ENCODE measurements around the gene ZNF660. TPM values are rescaled to one million over a fixed set of nuclear protein-coding genes. Genes with fewer than 3 reads are reported as not detected.

Gene ZNF660
- total and polyA plus RNA-seq, 9 of the 15 experiments (the other 6 are each of a cell fraction or from before 2014, with no cell fraction given), result 0.06 to 0.65 (median 0.17) TPM

DNA sequence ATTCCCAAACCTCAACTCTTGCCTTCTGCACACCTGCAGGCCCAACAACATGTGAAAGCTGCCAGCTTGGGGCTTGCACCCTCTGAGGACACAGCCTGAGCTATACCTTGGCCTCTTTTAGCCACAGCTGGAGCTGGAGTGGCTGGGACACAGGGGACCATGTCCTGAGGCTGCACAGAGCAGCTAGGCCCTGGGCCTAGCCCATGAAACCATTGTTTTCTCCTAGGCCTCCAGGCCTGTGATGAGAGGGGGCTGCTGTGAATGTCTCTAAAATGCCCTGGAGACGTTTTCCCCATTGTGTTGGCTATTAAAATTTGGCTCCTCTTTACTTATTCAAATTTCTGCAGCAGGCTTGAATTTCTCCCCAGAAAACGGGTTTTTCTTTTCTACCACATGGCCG lies 22.6 kb upstream of the ZNF660 start:
- Histone ChIP-seq H3K9ac (ENCODE audit: insufficient read depth in 1 of 2, low read depth in 2 of 2, low read length in 2 of 2) (no peak overlapping the region), H3K4me3 (no peak overlapping the region), H3K9me3 (replicated peaks; ENCODE audit: control insufficient read depth, insufficient read depth, low read depth, low read length) (peaks cover 5% of the 10 kb centered on the region; the same call in 1 of the 2 replicates), H4K20me1 (replicated peaks; ENCODE audit: control insufficient read depth, insufficient read depth, low read length) (no peaks in the 10 kb centered on the region), H3K36me3 (ENCODE audit: control insufficient read depth, insufficient read depth, low read length) (no peaks in the 10 kb centered on the region), H3K4me2 (ENCODE audit: insufficient read depth, low read length) (no peak overlapping the region), H3K27me3 (ENCODE audit: control insufficient read depth in 2 of 2, insufficient read depth in 2 of 2, low read length in 2 of 2) (peaks cover 0 to 6% of the 10 kb centered on the region in 2 experiments; a peak in 3 of 5 replicates), H3K79me2 (ENCODE audit: control insufficient read depth, insufficient read depth, low read length) (no peaks in the 10 kb centered on the region), H3K9me1 (ENCODE audit: control insufficient read depth, insufficient read depth, low read length) (no peaks in the 10 kb centered on the region), H2AFZ (ENCODE audit: low read depth, low read length) (no peak overlapping the region), H3K4me1 (replicated peaks in 1 of 2; ENCODE audit: control insufficient read depth in 2 of 2, insufficient read depth in 2 of 2, low read length in 2 of 2) (no peaks in the 10 kb centered on the region), H3K27ac (ENCODE audit: extremely low read depth, low read depth, low read length) (no peak overlapping the region)
- ChIA-PET CTCF (ENCODE audit: low intra/inter-chr PET ratio) (no interaction called here), POLR2A (no interaction called here)
- intact Hi-C loops (cut with micrococcal nuclease) (no loop called here), in situ Hi-C loops (cut with MboI) (no loop called here)
- TF ChIP-seq ZFP36 (IDR thresholded peaks at IDR 0.05; ENCODE audit: low read depth, low read length, partially characterized antibody), result peak; percentile 68
- TF ChIP-seq, protein P1, sequence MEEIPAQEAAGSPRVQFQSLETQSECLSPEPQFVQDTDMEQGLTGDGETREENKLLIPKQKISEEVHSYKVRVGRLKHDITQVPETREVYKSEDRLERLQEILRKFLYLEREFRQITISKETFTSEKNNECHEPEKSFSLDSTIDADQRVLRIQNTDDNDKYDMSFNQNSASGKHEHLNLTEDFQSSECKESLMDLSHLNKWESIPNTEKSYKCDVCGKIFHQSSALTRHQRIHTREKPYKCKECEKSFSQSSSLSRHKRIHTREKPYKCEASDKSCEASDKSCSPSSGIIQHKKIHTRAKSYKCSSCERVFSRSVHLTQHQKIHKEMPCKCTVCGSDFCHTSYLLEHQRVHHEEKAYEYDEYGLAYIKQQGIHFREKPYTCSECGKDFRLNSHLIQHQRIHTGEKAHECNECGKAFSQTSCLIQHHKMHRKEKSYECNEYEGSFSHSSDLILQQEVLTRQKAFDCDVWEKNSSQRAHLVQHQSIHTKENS (CRISPR knock-in tag; IDR thresholded peaks at IDR 0.05), result no peak
- no peak for ATAC-seq
- DNase-seq (ENCODE audit: extremely low read depth in 1 of 4, low spot score in 3 of 4), result no peak
- no TSS peak for BruUV-seq (replicated peaks)
- no peak for FAIRE-seq
- 1% methylated on average over 3 of the region's 3 CpGs for WGBS (ENCODE audit: insufficient coverage, low coverage, missing lambda C conversion rate)

DNA sequence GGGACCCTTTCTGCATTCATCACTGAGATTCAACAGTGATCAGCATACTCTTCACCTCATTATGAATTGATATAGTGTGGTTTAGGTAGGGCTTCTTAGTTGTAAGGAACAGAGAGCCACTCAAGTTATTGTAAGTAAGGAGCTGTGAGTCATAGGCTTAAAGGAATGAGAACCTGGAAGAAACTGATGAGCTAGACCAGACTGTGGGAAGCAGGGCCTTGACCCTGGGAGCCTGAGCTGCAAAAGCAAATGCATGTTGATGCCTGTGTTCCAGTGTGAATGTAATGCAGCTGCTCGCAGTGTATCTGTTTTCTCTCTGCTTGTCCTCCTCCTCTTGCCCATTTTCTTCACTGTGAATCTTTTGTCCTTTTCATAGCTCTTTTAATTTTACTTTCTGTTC lies 16.2 kb upstream of the ZNF660 start:
- H3K4me2 ChIP-seq (ENCODE audit: insufficient read depth, low read length), result no peak overlapping the region
- no peak overlapping the region for H3K4me3 ChIP-seq
- H3K79me2 ChIP-seq (ENCODE audit: control insufficient read depth, insufficient read depth, low read length), result no peaks in the 10 kb centered on the region
- in situ Hi-C loops (cut with MboI) (no loop called here), intact Hi-C loops (cut with micrococcal nuclease) (no loop called here)
- no peaks in the 10 kb centered on the region for H4K20me1 ChIP-seq (replicated peaks; ENCODE audit: control insufficient read depth, insufficient read depth, low read length)
- no peak for ATAC-seq
- H3K27me3 ChIP-seq (ENCODE audit: control insufficient read depth in 2 of 2, insufficient read depth in 2 of 2, low read length in 2 of 2), result no peaks in the 10 kb centered on the region
- TF ChIP-seq TBL1XR1 (IDR thresholded peaks at IDR 0.05; ENCODE audit: low read length in 2 of 2), result no peak
- TF ChIP-seq GATAD2B (IDR thresholded peaks at IDR 0.05; ENCODE audit: borderline replicate concordance), result no peak
- TF ChIP-seq, protein P2, sequence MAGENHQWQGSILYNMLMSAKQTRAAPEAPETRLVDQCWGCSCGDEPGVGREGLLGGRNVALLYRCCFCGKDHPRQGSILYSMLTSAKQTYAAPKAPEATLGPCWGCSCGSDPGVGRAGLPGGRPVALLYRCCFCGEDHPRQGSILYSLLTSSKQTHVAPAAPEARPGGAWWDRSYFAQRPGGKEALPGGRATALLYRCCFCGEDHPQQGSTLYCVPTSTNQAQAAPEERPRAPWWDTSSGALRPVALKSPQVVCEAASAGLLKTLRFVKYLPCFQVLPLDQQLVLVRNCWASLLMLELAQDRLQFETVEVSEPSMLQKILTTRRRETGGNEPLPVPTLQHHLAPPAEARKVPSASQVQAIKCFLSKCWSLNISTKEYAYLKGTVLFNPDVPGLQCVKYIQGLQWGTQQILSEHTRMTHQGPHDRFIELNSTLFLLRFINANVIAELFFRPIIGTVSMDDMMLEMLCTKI (IDR thresholded peaks at IDR 0.05; ENCODE audit: partially characterized antibody), result no peak
- TF ChIP-seq NFRKB (IDR thresholded peaks at IDR 0.05; ENCODE audit: low read depth), result no peak
- no peak for TF ChIP-seq CAMTA2 (CRISPR knock-in tag; conservative IDR thresholded peaks at IDR 0.05)
- no peak for TF ChIP-seq CHCHD3 (CRISPR knock-in tag; IDR thresholded peaks at IDR 0.05)
- TF ChIP-seq DACH1 (IDR thresholded peaks at IDR 0.05; ENCODE audit: partially characterized antibody), result no peak
- TF ChIP-seq, protein P3, sequence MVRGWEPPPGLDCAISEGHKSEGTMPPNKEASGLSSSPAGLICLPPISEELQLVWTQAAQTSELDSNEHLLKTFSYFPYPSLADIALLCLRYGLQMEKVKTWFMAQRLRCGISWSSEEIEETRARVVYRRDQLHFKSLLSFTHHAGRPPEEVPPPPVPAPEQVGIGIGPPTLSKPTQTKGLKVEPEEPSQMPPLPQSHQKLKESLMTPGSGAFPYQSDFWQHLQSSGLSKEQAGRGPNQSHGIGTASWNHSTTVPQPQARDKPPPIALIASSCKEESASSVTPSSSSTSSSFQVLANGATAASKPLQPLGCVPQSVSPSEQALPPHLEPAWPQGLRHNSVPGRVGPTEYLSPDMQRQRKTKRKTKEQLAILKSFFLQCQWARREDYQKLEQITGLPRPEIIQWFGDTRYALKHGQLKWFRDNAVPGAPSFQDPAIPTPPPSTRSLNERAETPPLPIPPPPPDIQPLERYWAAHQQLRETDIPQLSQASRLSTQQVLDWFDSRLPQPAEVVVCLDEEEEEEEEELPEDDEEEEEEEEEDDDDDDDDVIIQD (CRISPR knock-in tag; IDR thresholded peaks at IDR 0.05), result no peak
- TF ChIP-seq, protein P4, sequence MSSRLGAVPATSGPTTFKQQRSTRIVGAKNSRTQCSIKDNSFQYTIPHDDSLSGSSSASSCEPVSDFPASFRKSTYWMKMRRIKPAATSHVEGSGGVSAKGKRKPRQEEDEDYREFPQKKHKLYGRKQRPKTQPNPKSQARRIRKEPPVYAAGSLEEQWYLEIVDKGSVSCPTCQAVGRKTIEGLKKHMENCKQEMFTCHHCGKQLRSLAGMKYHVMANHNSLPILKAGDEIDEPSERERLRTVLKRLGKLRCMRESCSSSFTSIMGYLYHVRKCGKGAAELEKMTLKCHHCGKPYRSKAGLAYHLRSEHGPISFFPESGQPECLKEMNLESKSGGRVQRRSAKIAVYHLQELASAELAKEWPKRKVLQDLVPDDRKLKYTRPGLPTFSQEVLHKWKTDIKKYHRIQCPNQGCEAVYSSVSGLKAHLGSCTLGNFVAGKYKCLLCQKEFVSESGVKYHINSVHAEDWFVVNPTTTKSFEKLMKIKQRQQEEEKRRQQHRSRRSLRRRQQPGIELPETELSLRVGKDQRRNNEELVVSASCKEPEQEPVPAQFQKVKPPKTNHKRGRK (tag; IDR thresholded peaks at IDR 0.05), result no peak
- no peaks in the 10 kb centered on the region for H3K36me3 ChIP-seq (ENCODE audit: control insufficient read depth, insufficient read depth, low read length)
- POLR2A ChIA-PET, result no interaction called here
- no peak overlapping the region for H3K9ac ChIP-seq (ENCODE audit: insufficient read depth in 1 of 2, low read depth in 2 of 2, low read length in 2 of 2)
- no peaks in the 10 kb centered on the region for H3K9me1 ChIP-seq (ENCODE audit: control insufficient read depth, insufficient read depth, low read length)
- CTCF ChIA-PET (ENCODE audit: low intra/inter-chr PET ratio), result no interaction called here
- BruUV-seq (replicated peaks), result no TSS peak
- no peak overlapping the region for H2AFZ ChIP-seq (ENCODE audit: low read depth, low read length)
- no peak for DNase-seq (ENCODE audit: extremely low read depth in 1 of 4, low spot score in 3 of 4)
- H3K9me3 ChIP-seq (replicated peaks; ENCODE audit: control insufficient read depth, insufficient read depth, low read depth, low read length), result peaks cover 4% of the 10 kb centered on the region
- 0% methylated on average over 1 of the region's 1 CpG for WGBS (ENCODE audit: insufficient coverage, low coverage, missing lambda C conversion rate)
- H3K4me1 ChIP-seq (replicated peaks in 1 of 2; ENCODE audit: control insufficient read depth in 2 of 2, insufficient read depth in 2 of 2, low read length in 2 of 2), result no peaks in the 10 kb centered on the region
- H3K27ac ChIP-seq (ENCODE audit: extremely low read depth, low read depth, low read length), result no peak overlapping the region
- FAIRE-seq, result no peak
